Liver (tissue), 3 donors: ENCODE measurements around the gene MICAL3.

Experiments used
- ATF3 ChIP-seq: IDR thresholded peaks from 2 replicates; pipeline ENCODE4 v1.6.1; 2016; ENCODE audit warnings: antibody characterized with exemption
- CTCF ChIP-seq: fragments of 150-350 bp; IDR thresholded peaks from 2 replicates; pipeline ENCODE4 v1.5.1; 2017; ENCODE audit warnings: improper control_type of control experiment, low read depth, low read length; ENCODE audit not compliant: missing input control
- FOXA1 ChIP-seq: IDR thresholded peaks from 2 replicates; pipeline ENCODE4 v1.6.1; 2016; ENCODE audit warnings: antibody characterized with exemption
- GABPA ChIP-seq, 2 donors: IDR thresholded peaks in 1 of 2; conservative IDR thresholded peaks in 1 of 2; 2 replicates each; pipeline ENCODE4 v1.6.1; 2016; ENCODE audit warnings: antibody characterized with exemption in 2 of 2, mild to moderate bottlenecking in 1 of 2, moderate library complexity in 1 of 2
- MAX ChIP-seq: IDR thresholded peaks from 2 replicates; pipeline ENCODE4 v1.6.1; 2016; ENCODE audit warnings: antibody characterized with exemption
- NR2F2 ChIP-seq: IDR thresholded peaks from 2 replicates; pipeline ENCODE4 v1.6.1; 2016; ENCODE audit warnings: antibody characterized with exemption
- RAD21 ChIP-seq, 2 donors: IDR thresholded peaks; 2 replicates each; pipeline ENCODE4 v1.6.1; 2016; ENCODE audit warnings: antibody characterized with exemption in 2 of 2, mild to moderate bottlenecking in 2 of 2
- REST ChIP-seq: IDR thresholded peaks from 2 replicates; pipeline ENCODE4 v1.6.1; 2016; ENCODE audit warnings: antibody characterized with exemption, mild to moderate bottlenecking
- SP1 ChIP-seq: IDR thresholded peaks from 2 replicates; pipeline ENCODE4 v1.6.1; 2018; ENCODE audit warnings: antibody characterized with exemption, mild to moderate bottlenecking
- TAF1 ChIP-seq: conservative IDR thresholded peaks from 2 replicates; pipeline ENCODE4 v1.6.1; 2016; ENCODE audit warnings: antibody characterized with exemption, mild to moderate bottlenecking
- YY1 ChIP-seq: IDR thresholded peaks from 2 replicates; pipeline ENCODE4 v1.6.1; 2016; ENCODE audit warnings: antibody characterized with exemption, mild to moderate bottlenecking
- donor health status: healthy.
- donor health status: healthy.

- TF ChIP-seq RAD21 (IDR thresholded peaks at IDR 0.05) (no peak), CTCF (no peak), SP1 (no peak), TAF1 (no peak), REST (no peak), FOXA1 (no peak), ATF3 (no peak), MAX (no peak), GABPA (IDR thresholded peaks at IDR 0.05 in 1 of 2, conservative IDR thresholded peaks at IDR 0.05 in 1 of 2) (no peak), YY1 (no peak), NR2F2 (no peak)
Observed at GRCh38 chr22:17911312-17911705, 113.1 kb downstream of the MICAL3 start.
